ENCODE measurements around the gene KCNJ12. TPM values are rescaled to one million over a fixed set of nuclear protein-coding genes. Genes with fewer than 3 reads are reported as not detected.

The KCNJ12 gene
- total RNA-seq, 3 donors from 2014 or later, result 0.05 TPM; not detected in 2

- no peak overlapping the region for H3K4me3 Mint-ChIP-seq
- H3K9me3 Mint-ChIP-seq, result no peaks in the 10 kb centered on the region
- ATAC-seq (no peak), DNase-seq (no peak)
- no peaks in the 10 kb centered on the region for H3K36me3 Mint-ChIP-seq (ENCODE audit: insufficient read depth)
- H3K4me1 Mint-ChIP-seq (ENCODE audit: low read depth), result peaks cover 8% of the 10 kb centered on the region
- peaks cover 19% of the 10 kb centered on the region for H3K27me3 Mint-ChIP-seq (ENCODE audit: low read depth)
Measured at GRCh38 chr17:21381076-21381706, 5.0 kb downstream of the KCNJ12 start.

GRCh38 chr17:21382560-21383495 is 6.7 kb downstream of the KCNJ12 start:
- no peak for DNase-seq
- no peak overlapping the region for H3K4me3 Mint-ChIP-seq
- H3K4me1 Mint-ChIP-seq (ENCODE audit: low read depth), result peaks cover under 1% of the 10 kb centered on the region
- H3K9me3 Mint-ChIP-seq, result no peaks in the 10 kb centered on the region
- ATAC-seq, result no peak
- H3K27me3 Mint-ChIP-seq (ENCODE audit: low read depth), result peaks cover 9% of the 10 kb centered on the region
- H3K36me3 Mint-ChIP-seq (ENCODE audit: insufficient read depth), result no peaks in the 10 kb centered on the region

- Mint-ChIP-seq H3K36me3 (ENCODE audit: insufficient read depth) (no peaks in the 10 kb centered on the region), H3K27me3 (ENCODE audit: low read depth) (peaks cover 5% of the 10 kb centered on the region), H3K4me1 (ENCODE audit: low read depth) (no peaks in the 10 kb centered on the region), H3K4me3 (no peak overlapping the region), H3K9me3 (no peaks in the 10 kb centered on the region)
- ATAC-seq (no peak), DNase-seq (no peak)
Measured at GRCh38 chr17:21385281-21385845, 9.2 kb downstream of the KCNJ12 start.

- no peak for DNase-seq
- H3K36me3 Mint-ChIP-seq (ENCODE audit: insufficient read depth), result no peaks in the 10 kb centered on the region
- H3K9me3 Mint-ChIP-seq, result no peaks in the 10 kb centered on the region
- no peak overlapping the region for H3K4me3 Mint-ChIP-seq
- no peaks in the 10 kb centered on the region for H3K4me1 Mint-ChIP-seq (ENCODE audit: low read depth)
- peaks cover 9% of the 10 kb centered on the region for H3K27me3 Mint-ChIP-seq (ENCODE audit: low read depth)
- ATAC-seq, result no peak
Measured at GRCh38 chr17:21387616-21388015, 11.5 kb downstream of the KCNJ12 start.

GRCh38 chr17:21388066-21388465 is 11.9 kb downstream of the KCNJ12 start:
- Mint-ChIP-seq H3K4me1 (ENCODE audit: low read depth) (no peaks in the 10 kb centered on the region), H3K27me3 (ENCODE audit: low read depth) (peaks cover 9% of the 10 kb centered on the region), H3K4me3 (no peak overlapping the region), H3K9me3 (no peaks in the 10 kb centered on the region), H3K36me3 (ENCODE audit: insufficient read depth) (no peaks in the 10 kb centered on the region)
- ATAC-seq (no peak), DNase-seq (no peak)

- H3K4me1 Mint-ChIP-seq (ENCODE audit: low read depth), result no peaks in the 10 kb centered on the region
- DNase-seq (no peak), ATAC-seq (no peak)
- H3K4me3 Mint-ChIP-seq, result no peak overlapping the region
- H3K27me3 Mint-ChIP-seq (ENCODE audit: low read depth), result peaks cover 9% of the 10 kb centered on the region
- no peaks in the 10 kb centered on the region for H3K36me3 Mint-ChIP-seq (ENCODE audit: insufficient read depth)
- no peaks in the 10 kb centered on the region for H3K9me3 Mint-ChIP-seq
Measured at GRCh38 chr17:21388944-21389343, 12.8 kb downstream of the KCNJ12 start.

GRCh38 chr17:21389394-21389793 is 13.2 kb downstream of the KCNJ12 start:
- peaks cover 9% of the 10 kb centered on the region for H3K27me3 Mint-ChIP-seq (ENCODE audit: low read depth)
- no peaks in the 10 kb centered on the region for H3K9me3 Mint-ChIP-seq
- DNase-seq (no peak), ATAC-seq (no peak)
- H3K36me3 Mint-ChIP-seq (ENCODE audit: insufficient read depth), result no peaks in the 10 kb centered on the region
- no peaks in the 10 kb centered on the region for H3K4me1 Mint-ChIP-seq (ENCODE audit: low read depth)
- H3K4me3 Mint-ChIP-seq, result no peak overlapping the region

- no peaks in the 10 kb centered on the region for H3K36me3 Mint-ChIP-seq (ENCODE audit: insufficient read depth)
Measured at GRCh38 chr17:21390294-21390693, 14.1 kb downstream of the KCNJ12 start.

GRCh38 chr17:21392266-21392665 is 16.1 kb downstream of the KCNJ12 start:
- DNase-seq (no peak), ATAC-seq (no peak)
- H3K9me3 Mint-ChIP-seq, result no peaks in the 10 kb centered on the region
- peaks cover 9% of the 10 kb centered on the region for H3K27me3 Mint-ChIP-seq (ENCODE audit: low read depth)
- H3K36me3 Mint-ChIP-seq (ENCODE audit: insufficient read depth), result no peaks in the 10 kb centered on the region
- no peak overlapping the region for H3K4me3 Mint-ChIP-seq
- H3K4me1 Mint-ChIP-seq (ENCODE audit: low read depth), result no peaks in the 10 kb centered on the region

More at GRCh38 chr17:21390294-21390693, 14.1 kb downstream of the KCNJ12 start:
- ATAC-seq (no peak), DNase-seq (no peak)
- Mint-ChIP-seq H3K4me3 (no peak overlapping the region), H3K9me3 (no peaks in the 10 kb centered on the region), H3K27me3 (ENCODE audit: low read depth) (peaks cover 9% of the 10 kb centered on the region), H3K4me1 (ENCODE audit: low read depth) (no peaks in the 10 kb centered on the region)

GRCh38 chr17:21394265-21394664 is 18.1 kb downstream of the KCNJ12 start:
- no peak overlapping the region for H3K4me3 Mint-ChIP-seq
- no peak for DNase-seq
- H3K36me3 Mint-ChIP-seq (ENCODE audit: insufficient read depth), result no peaks in the 10 kb centered on the region
- H3K27me3 Mint-ChIP-seq (ENCODE audit: low read depth), result peaks cover 9% of the 10 kb centered on the region
- H3K9me3 Mint-ChIP-seq, result no peaks in the 10 kb centered on the region
- no peak for ATAC-seq
- no peaks in the 10 kb centered on the region for H3K4me1 Mint-ChIP-seq (ENCODE audit: low read depth)

- Mint-ChIP-seq H3K36me3 (ENCODE audit: insufficient read depth) (no peaks in the 10 kb centered on the region), H3K4me3 (no peak overlapping the region)
- DNase-seq, result no peak
Measured at GRCh38 chr17:21395764-21396163, 19.6 kb downstream of the KCNJ12 start.

GRCh38 chr17:21396237-21396636 is 20.1 kb downstream of the KCNJ12 start:
- Mint-ChIP-seq H3K4me1 (ENCODE audit: low read depth) (no peaks in the 10 kb centered on the region), H3K4me3 (no peak overlapping the region), H3K27me3 (ENCODE audit: low read depth) (peaks cover 7% of the 10 kb centered on the region), H3K9me3 (no peaks in the 10 kb centered on the region), H3K36me3 (ENCODE audit: insufficient read depth) (no peaks in the 10 kb centered on the region)
- DNase-seq, result no peak
- no peak for ATAC-seq

More at GRCh38 chr17:21395764-21396163, 19.6 kb downstream of the KCNJ12 start:
- no peaks in the 10 kb centered on the region for H3K9me3 Mint-ChIP-seq
- no peak for ATAC-seq
- peaks cover 7% of the 10 kb centered on the region for H3K27me3 Mint-ChIP-seq (ENCODE audit: low read depth)
- no peaks in the 10 kb centered on the region for H3K4me1 Mint-ChIP-seq (ENCODE audit: low read depth)

GRCh38 chr17:21397341-21398190 is 21.4 kb downstream of the KCNJ12 start:
- H3K27me3 Mint-ChIP-seq (ENCODE audit: low read depth), result no peaks in the 10 kb centered on the region
- no peak for ATAC-seq
- no peaks in the 10 kb centered on the region for H3K4me1 Mint-ChIP-seq (ENCODE audit: low read depth)
- no peak for DNase-seq
- no peaks in the 10 kb centered on the region for H3K36me3 Mint-ChIP-seq (ENCODE audit: insufficient read depth)
- H3K9me3 Mint-ChIP-seq, result no peaks in the 10 kb centered on the region
- H3K4me3 Mint-ChIP-seq, result no peak overlapping the region
